Measurements from ENCODE around the gene DVL2.

DVL2 gene

GRCh38 chr17:7226721-7227710 is 7.3 kb downstream of the DVL2 start:
- Histone ChIP-seq H3K4me3 (ENCODE audit: low read depth in 1 of 5, low read length in 5 of 5) (no peak overlapping the region), H3K4me1 (ENCODE audit: control insufficient read depth in 5 of 5, insufficient read depth in 5 of 5, low read length in 5 of 5) (peaks cover 0 to 33% (median 20%) of the 10 kb centered on the region in 5 donors), H3K36me3 (ENCODE audit: control insufficient read depth in 5 of 5, insufficient read depth in 5 of 5, low read length in 5 of 5) (peaks cover 3 to 86% (median 84%) of the 10 kb centered on the region in 5 donors), H3K9me3 (ENCODE audit: control insufficient read depth in 5 of 5, low read length in 5 of 5) (no peaks in the 10 kb centered on the region), H3K27ac (ENCODE audit: low read depth, low read length) (no peak overlapping the region), H3K9ac (ENCODE audit: low read length in 5 of 5) (no peak overlapping the region), H3K27me3 (ENCODE audit: control insufficient read depth in 5 of 5, insufficient read depth in 4 of 5, low read length in 5 of 5) (no peaks in the 10 kb centered on the region)

GRCh38 chr17:7225711-7226331 is 8.5 kb downstream of the DVL2 start:
- Histone ChIP-seq H3K36me3 (ENCODE audit: control insufficient read depth in 5 of 5, insufficient read depth in 5 of 5, low read length in 5 of 5) (peaks cover 3 to 96% (median 94%) of the 10 kb centered on the region in 5 donors), H3K9ac (ENCODE audit: low read length in 5 of 5) (no peak overlapping the region), H3K4me3 (ENCODE audit: low read depth in 1 of 5, low read length in 5 of 5) (no peak overlapping the region), H3K27me3 (ENCODE audit: control insufficient read depth in 5 of 5, insufficient read depth in 4 of 5, low read length in 5 of 5) (no peaks in the 10 kb centered on the region), H3K9me3 (ENCODE audit: control insufficient read depth in 5 of 5, low read length in 5 of 5) (no peaks in the 10 kb centered on the region), H3K4me1 (ENCODE audit: control insufficient read depth in 5 of 5, insufficient read depth in 5 of 5, low read length in 5 of 5) (peaks cover 5 to 40% (median 29%) of the 10 kb centered on the region in 5 donors), H3K27ac (ENCODE audit: low read depth, low read length) (no peak overlapping the region)

GRCh38 chr17:7224661-7225111 is 9.6 kb downstream of the DVL2 start:
- H3K9ac ChIP-seq (ENCODE audit: low read length in 5 of 5) = no peak overlapping the region
- peaks cover 3 to 86% (median 84%) of the 10 kb centered on the region in 5 donors for H3K36me3 ChIP-seq (ENCODE audit: control insufficient read depth in 5 of 5, insufficient read depth in 5 of 5, low read length in 5 of 5)

GRCh38 chr17:7224110-7224509 is 10.2 kb downstream of the DVL2 start:
- Histone ChIP-seq H3K36me3 (ENCODE audit: control insufficient read depth in 5 of 5, insufficient read depth in 5 of 5, low read length in 5 of 5) (peaks cover 3 to 80% (median 78%) of the 10 kb centered on the region in 5 donors), H3K27me3 (ENCODE audit: control insufficient read depth in 5 of 5, insufficient read depth in 4 of 5, low read length in 5 of 5) (peaks cover 0 to 4% (median 0%) of the 10 kb centered on the region in 5 donors), H3K9me3 (ENCODE audit: control insufficient read depth in 5 of 5, low read length in 5 of 5) (no peaks in the 10 kb centered on the region), H3K9ac (ENCODE audit: low read length in 5 of 5) (no peak overlapping the region), H3K4me1 (ENCODE audit: control insufficient read depth in 5 of 5, insufficient read depth in 5 of 5, low read length in 5 of 5) (peaks cover 12 to 53% (median 42%) of the 10 kb centered on the region in 5 donors), H3K4me3 (ENCODE audit: low read depth in 1 of 5, low read length in 5 of 5) (no peak overlapping the region), H3K27ac (ENCODE audit: low read depth, low read length) (no peak overlapping the region)

More at GRCh38 chr17:7224661-7225111, 9.6 kb downstream of the DVL2 start:
- Histone ChIP-seq H3K27me3 (ENCODE audit: control insufficient read depth in 5 of 5, insufficient read depth in 4 of 5, low read length in 5 of 5) (peaks cover 0 to 4% (median 0%) of the 10 kb centered on the region in 5 donors), H3K4me1 (ENCODE audit: control insufficient read depth in 5 of 5, insufficient read depth in 5 of 5, low read length in 5 of 5) (peaks cover 12 to 48% (median 37%) of the 10 kb centered on the region in 5 donors), H3K27ac (ENCODE audit: low read depth, low read length) (no peak overlapping the region), H3K4me3 (ENCODE audit: low read depth in 1 of 5, low read length in 5 of 5) (no peak overlapping the region), H3K9me3 (ENCODE audit: control insufficient read depth in 5 of 5, low read length in 5 of 5) (no peaks in the 10 kb centered on the region)

- no peak overlapping the region for H3K27ac ChIP-seq (ENCODE audit: low read depth, low read length)
- peaks cover 0 to 4% (median 0%) of the 10 kb centered on the region in 5 donors for H3K27me3 ChIP-seq (ENCODE audit: control insufficient read depth in 5 of 5, insufficient read depth in 4 of 5, low read length in 5 of 5)
- peaks cover 12 to 60% (median 46%) of the 10 kb centered on the region in 5 donors for H3K4me1 ChIP-seq (ENCODE audit: control insufficient read depth in 5 of 5, insufficient read depth in 5 of 5, low read length in 5 of 5)
- H3K36me3 ChIP-seq (ENCODE audit: control insufficient read depth in 5 of 5, insufficient read depth in 5 of 5, low read length in 5 of 5) = peaks cover 3 to 73% (median 71%) of the 10 kb centered on the region in 5 donors
- no peaks in the 10 kb centered on the region for H3K9me3 ChIP-seq (ENCODE audit: control insufficient read depth in 5 of 5, low read length in 5 of 5)
- H3K4me3 ChIP-seq (ENCODE audit: low read depth in 1 of 5, low read length in 5 of 5) = no peak overlapping the region
- no peak overlapping the region for H3K9ac ChIP-seq (ENCODE audit: low read length in 5 of 5)
Measured at GRCh38 chr17:7223375-7223774, 10.9 kb downstream of the DVL2 start.

GRCh38 chr17:7222972-7223292 is 11.4 kb downstream of the DVL2 start:
- Histone ChIP-seq H3K9me3 (ENCODE audit: control insufficient read depth in 5 of 5, low read length in 5 of 5) (no peaks in the 10 kb centered on the region), H3K27me3 (ENCODE audit: control insufficient read depth in 5 of 5, insufficient read depth in 4 of 5, low read length in 5 of 5) (peaks cover 0 to 4% (median 0%) of the 10 kb centered on the region in 5 donors), H3K4me3 (ENCODE audit: low read depth in 1 of 5, low read length in 5 of 5) (no peak overlapping the region), H3K4me1 (ENCODE audit: control insufficient read depth in 5 of 5, insufficient read depth in 5 of 5, low read length in 5 of 5) (peaks cover 12 to 64% (median 51%) of the 10 kb centered on the region in 5 donors), H3K36me3 (ENCODE audit: control insufficient read depth in 5 of 5, insufficient read depth in 5 of 5, low read length in 5 of 5) (peaks cover 0 to 68% (median 67%) of the 10 kb centered on the region in 5 donors), H3K9ac (ENCODE audit: low read length in 5 of 5) (no peak overlapping the region), H3K27ac (ENCODE audit: low read depth, low read length) (no peak overlapping the region)

- Histone ChIP-seq H3K9me3 (ENCODE audit: control insufficient read depth in 5 of 5, low read length in 5 of 5) (no peaks in the 10 kb centered on the region), H3K4me3 (ENCODE audit: low read depth in 1 of 5, low read length in 5 of 5) (no peak overlapping the region), H3K27ac (ENCODE audit: low read depth, low read length) (peak overlapping the region; percentile 98), H3K36me3 (ENCODE audit: control insufficient read depth in 5 of 5, insufficient read depth in 5 of 5, low read length in 5 of 5) (peaks cover 0 to 62% (median 62%) of the 10 kb centered on the region in 5 donors), H3K27me3 (ENCODE audit: control insufficient read depth in 5 of 5, insufficient read depth in 4 of 5, low read length in 5 of 5) (peaks cover 0 to 4% (median 0%) of the 10 kb centered on the region in 5 donors), H3K9ac (ENCODE audit: low read length in 5 of 5) (peak overlapping the region in 2 of 5 donors; percentile 4), H3K4me1 (ENCODE audit: control insufficient read depth in 5 of 5, insufficient read depth in 5 of 5, low read length in 5 of 5) (peaks cover 12 to 69% (median 55%) of the 10 kb centered on the region in 5 donors)
Measured at GRCh38 chr17:7222093-7222971, 12.0 kb downstream of the DVL2 start.

GRCh38 chr17:7221278-7222092 is 12.8 kb downstream of the DVL2 start:
- Histone ChIP-seq H3K9ac (ENCODE audit: low read length in 5 of 5) (peak overlapping the region in 3 of 5 donors; percentile 4 to 98 (median 96)), H3K36me3 (ENCODE audit: control insufficient read depth in 5 of 5, insufficient read depth in 5 of 5, low read length in 5 of 5) (peaks cover 0 to 54% (median 54%) of the 10 kb centered on the region in 5 donors), H3K9me3 (ENCODE audit: control insufficient read depth in 5 of 5, low read length in 5 of 5) (no peaks in the 10 kb centered on the region), H3K27ac (ENCODE audit: low read depth, low read length) (peak overlapping the region; percentile 98), H3K4me1 (ENCODE audit: control insufficient read depth in 5 of 5, insufficient read depth in 5 of 5, low read length in 5 of 5) (peaks cover 12 to 72% (median 58%) of the 10 kb centered on the region in 5 donors), H3K27me3 (ENCODE audit: control insufficient read depth in 5 of 5, insufficient read depth in 4 of 5, low read length in 5 of 5) (peaks cover 0 to 9% (median 0%) of the 10 kb centered on the region in 5 donors), H3K4me3 (ENCODE audit: low read depth in 1 of 5, low read length in 5 of 5) (peak overlapping the region in 3 of 5 donors; percentile 79 to 91 (median 89))
